Measurements from ENCODE around the gene DLST. TPM values are rescaled to one million over a fixed set of nuclear protein-coding genes. Genes with fewer than 3 reads are reported as not detected.

DLST gene
- total RNA-seq, 1 experiment from 2014 or later = 309 TPM

DNA sequence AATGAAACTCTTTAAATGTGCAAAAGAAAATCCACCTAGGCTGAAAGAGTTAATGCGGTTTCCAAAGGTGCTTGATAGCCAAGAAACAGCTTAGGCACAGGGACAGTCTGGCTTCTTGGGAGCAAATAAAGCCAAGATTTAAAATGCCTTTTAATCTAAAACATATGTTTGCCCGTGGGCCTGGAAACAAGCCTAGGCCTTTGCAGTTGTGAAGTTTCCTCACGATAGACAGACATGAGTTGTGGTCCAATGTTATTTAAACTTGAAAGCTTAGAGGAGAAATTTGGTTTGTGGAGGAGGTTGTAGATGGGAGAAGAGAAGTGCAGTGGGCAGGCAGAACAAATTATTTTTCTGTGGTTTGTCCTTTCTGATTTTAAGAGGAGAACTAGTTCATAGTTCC lies 35.5 kb upstream of the DLST start:
- no peaks in the 10 kb centered on the region for H3K36me3 ChIP-seq (ENCODE audit: low read depth)
- H2AFZ ChIP-seq = no peak overlapping the region
- no peaks in the 10 kb centered on the region for H3K79me2 ChIP-seq (ENCODE audit: low read depth)
- H3K27me3 ChIP-seq (ENCODE audit: insufficient read depth, low read depth) = no peaks in the 10 kb centered on the region
- no peak overlapping the region for H3K4me3 ChIP-seq
- H3K4me1 ChIP-seq (replicated peaks; ENCODE audit: insufficient read depth) = peaks cover 7% of the 10 kb centered on the region; the same call in 1 of the 2 replicates
- BruUV-seq (replicated peaks) = no TSS peak
- no peaks in the 10 kb centered on the region for H4K20me1 ChIP-seq (ENCODE audit: insufficient read depth)
- H3F3A ChIP-seq (ENCODE audit: insufficient read depth, low read depth) = peaks cover 10% of the 10 kb centered on the region; the same call in 1 of the 2 replicates
- H3K27ac ChIP-seq = no peak overlapping the region
- intact Hi-C loops (cut with micrococcal nuclease; ENCODE audit: unreplicated experiment) = no loop called here
- H3K9me2 ChIP-seq (ENCODE audit: insufficient read depth) = no peaks in the 10 kb centered on the region
- TF ChIP-seq, protein P1, sequence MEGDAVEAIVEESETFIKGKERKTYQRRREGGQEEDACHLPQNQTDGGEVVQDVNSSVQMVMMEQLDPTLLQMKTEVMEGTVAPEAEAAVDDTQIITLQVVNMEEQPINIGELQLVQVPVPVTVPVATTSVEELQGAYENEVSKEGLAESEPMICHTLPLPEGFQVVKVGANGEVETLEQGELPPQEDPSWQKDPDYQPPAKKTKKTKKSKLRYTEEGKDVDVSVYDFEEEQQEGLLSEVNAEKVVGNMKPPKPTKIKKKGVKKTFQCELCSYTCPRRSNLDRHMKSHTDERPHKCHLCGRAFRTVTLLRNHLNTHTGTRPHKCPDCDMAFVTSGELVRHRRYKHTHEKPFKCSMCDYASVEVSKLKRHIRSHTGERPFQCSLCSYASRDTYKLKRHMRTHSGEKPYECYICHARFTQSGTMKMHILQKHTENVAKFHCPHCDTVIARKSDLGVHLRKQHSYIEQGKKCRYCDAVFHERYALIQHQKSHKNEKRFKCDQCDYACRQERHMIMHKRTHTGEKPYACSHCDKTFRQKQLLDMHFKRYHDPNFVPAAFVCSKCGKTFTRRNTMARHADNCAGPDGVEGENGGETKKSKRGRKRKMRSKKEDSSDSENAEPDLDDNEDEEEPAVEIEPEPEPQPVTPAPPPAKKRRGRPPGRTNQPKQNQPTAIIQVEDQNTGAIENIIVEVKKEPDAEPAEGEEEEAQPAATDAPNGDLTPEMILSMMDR (conservative IDR thresholded peaks at IDR 0.05) = no peak
- TF ChIP-seq EZH2 (IDR thresholded peaks at IDR 0.05; ENCODE audit: low read depth) = no peak
- H3K9me3 ChIP-seq (ENCODE audit: insufficient read depth, low read depth) = no peaks in the 10 kb centered on the region
- ChIA-PET POLR2A (ENCODE audit: unreplicated experiment) (no interaction called here), CTCF (interaction anchor here (0.6 kb wide), 2 partner anchors 16 to 234 kb away, joined by 3 to 4 read pairs; no protein-coding TSS in a partner anchor)
- no peak overlapping the region for H3K4me2 ChIP-seq
- no peak for DNase-seq

DNA sequence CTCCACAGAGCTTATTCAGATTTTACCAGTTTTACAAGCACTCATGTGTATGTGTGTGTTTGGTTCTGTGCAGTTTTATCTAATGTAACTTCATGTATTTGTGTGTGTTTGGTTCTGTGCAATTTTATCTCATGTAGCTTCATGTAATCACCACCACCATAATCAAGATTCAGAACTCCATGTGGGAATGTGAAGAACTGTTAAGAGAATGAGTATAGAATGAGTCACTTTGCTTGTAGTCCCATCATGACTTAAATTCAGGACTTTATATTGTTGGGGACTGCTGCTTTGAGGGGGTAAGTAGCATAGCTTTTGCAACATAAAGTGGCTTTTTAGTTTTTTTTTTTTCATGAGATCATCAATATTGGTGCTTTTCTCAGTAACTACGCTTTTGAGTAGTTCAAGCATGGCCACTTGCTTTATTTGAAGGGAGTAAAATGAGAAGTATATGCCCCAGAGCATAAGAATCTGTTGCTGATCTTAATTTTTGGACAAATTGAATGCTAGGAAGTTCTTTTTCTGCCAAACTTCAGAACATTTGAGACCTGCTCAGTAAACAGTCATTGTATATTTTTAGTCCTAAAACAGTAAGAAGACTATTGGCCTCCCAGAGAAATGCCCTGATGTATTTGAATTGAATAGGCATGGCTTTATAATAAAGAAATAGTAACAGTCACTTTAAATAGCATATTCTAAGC lies 34.6 kb upstream of the DLST start:
- intact Hi-C loops (cut with micrococcal nuclease; ENCODE audit: unreplicated experiment) = no loop called here

DNA sequence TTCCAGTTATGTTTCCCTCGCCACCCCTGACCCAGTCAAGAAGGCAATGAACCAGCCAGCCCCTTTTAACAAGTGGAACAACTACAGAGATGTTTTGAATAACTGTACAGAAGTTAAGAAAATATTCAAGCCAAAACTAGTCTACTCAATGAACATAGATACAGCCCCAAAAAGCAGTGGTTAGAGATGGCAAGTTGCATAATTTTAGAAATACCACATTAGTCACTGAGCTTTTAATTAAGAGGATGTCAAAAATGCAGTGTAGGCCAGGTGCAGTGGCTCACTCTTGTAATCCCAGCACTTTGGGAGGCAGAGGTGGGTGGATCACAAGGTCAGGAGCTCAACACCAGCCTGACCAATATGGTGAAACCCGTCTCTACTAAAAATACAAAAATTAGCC lies 32.9 kb upstream of the DLST start:
- H3K36me3 ChIP-seq (ENCODE audit: low read depth) = no peaks in the 10 kb centered on the region
- intact Hi-C loops (cut with micrococcal nuclease; ENCODE audit: unreplicated experiment) = no loop called here
- no peaks in the 10 kb centered on the region for H4K20me1 ChIP-seq (ENCODE audit: insufficient read depth)
- POLR2A ChIA-PET (ENCODE audit: unreplicated experiment) = no interaction called here
- no peaks in the 10 kb centered on the region for H3K9me2 ChIP-seq (ENCODE audit: insufficient read depth)
- H2AFZ ChIP-seq = no peak overlapping the region
- H3K4me1 ChIP-seq (replicated peaks; ENCODE audit: insufficient read depth) = peaks cover 12% of the 10 kb centered on the region
- no peak overlapping the region for H3K27ac ChIP-seq
- no TSS peak for BruUV-seq (replicated peaks)
- no peak for TF ChIP-seq EZH2 (IDR thresholded peaks at IDR 0.05; ENCODE audit: low read depth)
- TF ChIP-seq, protein P1 (conservative IDR thresholded peaks at IDR 0.05) = no peak
- no peak overlapping the region for H3K4me2 ChIP-seq
- H3K79me2 ChIP-seq (ENCODE audit: low read depth) = no peaks in the 10 kb centered on the region
- H3K27me3 ChIP-seq (ENCODE audit: insufficient read depth, low read depth) = no peaks in the 10 kb centered on the region
- DNase-seq = no peak
- CTCF ChIA-PET = interaction anchor here (0.6 to 2.1 kb wide), 3 partner anchors 12 to 528 kb away, joined by 5 to 8 read pairs (median 6); no protein-coding TSS in a partner anchor
- no peaks in the 10 kb centered on the region for H3K9me3 ChIP-seq (ENCODE audit: insufficient read depth, low read depth)
- H3K4me3 ChIP-seq = no peak overlapping the region
- H3F3A ChIP-seq (ENCODE audit: insufficient read depth, low read depth) = peaks cover 17% of the 10 kb centered on the region; the same call in 1 of the 2 replicates

More for the DNA sequence above, 34.6 kb upstream of the DLST start:
- POLR2A ChIA-PET (ENCODE audit: unreplicated experiment) = interaction anchor here (0.6 kb wide), 1 partner anchor 10 kb away, joined by 6 read pairs; no protein-coding TSS in a partner anchor
- Histone ChIP-seq H3K9me3 (ENCODE audit: insufficient read depth, low read depth) (no peaks in the 10 kb centered on the region), H3K9me2 (ENCODE audit: insufficient read depth) (no peaks in the 10 kb centered on the region), H3K27ac (no peak overlapping the region), H3K4me1 (replicated peaks; ENCODE audit: insufficient read depth) (peaks cover 7% of the 10 kb centered on the region; the same call in 1 of the 2 replicates), H4K20me1 (ENCODE audit: insufficient read depth) (no peaks in the 10 kb centered on the region), H3K27me3 (ENCODE audit: insufficient read depth, low read depth) (no peaks in the 10 kb centered on the region), H3K79me2 (ENCODE audit: low read depth) (no peaks in the 10 kb centered on the region), H3F3A (ENCODE audit: insufficient read depth, low read depth) (peaks cover 10% of the 10 kb centered on the region; the same call in 1 of the 2 replicates), H2AFZ (no peak overlapping the region), H3K4me3 (no peak overlapping the region), H3K4me2 (no peak overlapping the region), H3K36me3 (ENCODE audit: low read depth) (no peaks in the 10 kb centered on the region)
- TSS peak; percentile 2 for BruUV-seq (replicated peaks)
- CTCF ChIA-PET = no interaction called here
- DNase-seq = no peak
- no peak for TF ChIP-seq EZH2 (IDR thresholded peaks at IDR 0.05; ENCODE audit: low read depth)
- TF ChIP-seq, protein P1 (conservative IDR thresholded peaks at IDR 0.05) = no peak
